HUDEP-2 (cell line): Measurements from ENCODE around the gene PPP1R36.

Experiments used
- DNase-seq, 76 experiments: peaks; one replicate each; lab custom pipeline; 2025; ENCODE audit not compliant: unreplicated experiment in 76 of 76; lab: John Stamatoyannopoulos, UW

PPP1R36 gene

DNA sequence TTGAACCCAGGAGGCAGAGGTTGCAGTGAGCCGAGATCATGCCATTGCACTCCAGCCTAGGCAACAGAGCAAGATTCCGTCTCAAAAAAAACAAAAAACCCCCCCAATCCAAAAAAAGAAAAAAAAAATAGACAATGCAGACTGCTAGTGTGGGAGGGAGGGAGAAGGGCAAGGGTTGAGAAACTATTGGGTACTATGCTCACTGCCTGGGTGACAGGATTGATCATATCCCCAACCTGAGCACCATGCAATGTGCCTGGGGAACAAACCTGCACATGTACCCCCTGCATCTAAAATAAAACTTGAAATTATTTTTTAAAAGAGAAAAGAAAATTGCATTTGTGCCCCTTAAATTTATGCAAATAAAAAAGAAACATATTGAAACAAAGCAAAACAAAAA lies 88.9 kb downstream of the PPP1R36 start:
- DNase-seq = no peak
